HUES48 (cell line): ENCODE measurements around the gene KIF6.

Experiments used
- H3K27ac ChIP-seq: one replicate; pipeline ENCODE4 v1.7.0; 2013; ENCODE audit warnings: low read depth, low read length, inconsistent platforms
- H3K27me3 ChIP-seq: 2 replicates; pipeline ENCODE4 v1.6.1; 2013; ENCODE audit warnings: mild to moderate bottlenecking, low read length; ENCODE audit not compliant: control insufficient read depth, insufficient read depth
- H3K36me3 ChIP-seq: 2 replicates; pipeline ENCODE4 v1.6.1; 2013; ENCODE audit warnings: low read length; ENCODE audit not compliant: control insufficient read depth, insufficient read depth
- H3K4me1 ChIP-seq: 2 replicates; pipeline ENCODE4 v1.6.1; 2013; ENCODE audit warnings: mild to moderate bottlenecking, low read length; ENCODE audit not compliant: control insufficient read depth, insufficient read depth
- H3K4me3 ChIP-seq: 2 replicates; pipeline ENCODE4 v1.5.1; 2013; ENCODE audit warnings: mild to moderate bottlenecking, low read depth, low read length
- H3K9ac ChIP-seq: 2 replicates; pipeline ENCODE4 v1.6.1; 2013; ENCODE audit warnings: mild to moderate bottlenecking, low read depth, low read length, moderate library complexity
- H3K9me3 ChIP-seq: 2 replicates; pipeline ENCODE4 v1.6.1; 2013; ENCODE audit warnings: low read length; ENCODE audit not compliant: control insufficient read depth, insufficient read depth

The KIF6 gene

GRCh38 chr6:39546731-39547130 is 178.5 kb downstream of the KIF6 start:
- H3K36me3 ChIP-seq = no peaks in the 10 kb centered on the region

DNA sequence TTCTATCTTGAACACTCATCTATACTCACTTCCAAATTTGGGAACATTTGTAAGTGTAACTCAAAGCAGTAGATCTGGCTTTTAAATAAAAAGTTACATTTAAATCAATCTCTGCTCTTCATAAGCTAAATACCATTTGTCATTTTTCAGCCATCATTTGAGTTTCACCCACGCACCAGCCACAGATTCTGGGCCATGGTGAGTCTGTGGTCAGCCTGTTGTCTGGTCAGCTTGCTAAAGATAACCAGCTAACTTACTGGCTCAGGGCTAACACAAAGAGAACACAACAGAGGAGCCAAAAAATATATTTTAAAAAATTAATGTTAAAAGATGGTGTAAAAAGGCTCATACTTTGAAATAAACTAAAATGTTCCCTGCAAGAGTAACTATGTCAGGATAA is 181.3 kb downstream of the KIF6 start:
- Histone ChIP-seq H3K4me3 (no peak overlapping the region), H3K27me3 (no peaks in the 10 kb centered on the region), H3K9me3 (no peaks in the 10 kb centered on the region), H3K36me3 (no peaks in the 10 kb centered on the region), H3K27ac (no peak overlapping the region), H3K4me1 (no peaks in the 10 kb centered on the region), H3K9ac (no peak overlapping the region)

More at GRCh38 chr6:39546731-39547130, 178.5 kb downstream of the KIF6 start:
- H3K9me3 ChIP-seq = no peaks in the 10 kb centered on the region
- no peaks in the 10 kb centered on the region for H3K27me3 ChIP-seq
- no peak overlapping the region for H3K9ac ChIP-seq
- no peak overlapping the region for H3K4me3 ChIP-seq
- no peaks in the 10 kb centered on the region; the same call in 1 of the 2 replicates for H3K4me1 ChIP-seq
- H3K27ac ChIP-seq = no peak overlapping the region

- Histone ChIP-seq H3K9ac (no peak overlapping the region), H3K36me3 (no peaks in the 10 kb centered on the region), H3K27ac (no peak overlapping the region), H3K4me1 (no peaks in the 10 kb centered on the region), H3K9me3 (no peaks in the 10 kb centered on the region), H3K4me3 (no peak overlapping the region), H3K27me3 (no peaks in the 10 kb centered on the region)
These were observed 182.1 kb downstream of the KIF6 start for GRCh38 chr6:39543095-39543494.

GRCh38 chr6:39540454-39540853 is 184.8 kb downstream of the KIF6 start:
- H3K9me3 ChIP-seq = no peaks in the 10 kb centered on the region
- H3K27me3 ChIP-seq = no peaks in the 10 kb centered on the region
- no peak overlapping the region for H3K9ac ChIP-seq
- no peak overlapping the region for H3K27ac ChIP-seq
- H3K4me1 ChIP-seq = no peaks in the 10 kb centered on the region
- no peaks in the 10 kb centered on the region for H3K36me3 ChIP-seq
- no peak overlapping the region for H3K4me3 ChIP-seq

DNA sequence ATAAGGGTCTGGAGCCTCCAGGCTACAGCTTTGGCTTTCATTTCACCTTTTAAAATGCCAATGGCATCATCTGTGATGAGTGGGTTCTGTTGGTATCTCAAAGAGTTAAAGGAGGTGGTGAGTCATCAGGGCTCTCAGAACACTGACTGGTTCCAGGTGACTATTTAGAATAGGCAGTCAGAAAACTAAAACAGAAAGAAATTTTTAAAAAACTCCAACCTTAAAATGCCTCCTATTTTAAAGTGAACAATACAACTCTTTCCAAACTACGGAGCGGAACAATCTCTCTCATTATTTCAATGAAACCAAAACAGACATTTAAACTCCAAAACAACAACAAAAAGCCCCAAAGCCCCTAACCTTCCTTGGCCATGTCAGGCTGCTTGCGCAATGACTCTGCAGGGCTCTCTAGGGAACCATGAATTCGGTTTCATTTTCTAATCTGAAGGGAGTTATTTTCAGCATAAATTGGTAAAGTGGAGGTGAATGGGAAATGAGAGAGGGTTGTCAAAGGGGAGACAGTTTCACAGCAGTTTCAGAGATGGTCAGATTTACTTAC is 194.9 kb downstream of the KIF6 start:
- Histone ChIP-seq H3K9me3 (peaks cover 17% of the 10 kb centered on the region), H3K36me3 (no peaks in the 10 kb centered on the region), H3K4me1 (no peaks in the 10 kb centered on the region; the same call in 1 of the 2 replicates), H3K9ac (no peak overlapping the region), H3K27me3 (no peaks in the 10 kb centered on the region), H3K27ac (no peak overlapping the region), H3K4me3 (no peak overlapping the region)

- Histone ChIP-seq H3K27ac (no peak overlapping the region), H3K4me1 (no peaks in the 10 kb centered on the region; the same call in 1 of the 2 replicates), H3K36me3 (no peaks in the 10 kb centered on the region), H3K4me3 (no peak overlapping the region), H3K9me3 (peaks cover 15% of the 10 kb centered on the region), H3K9ac (no peak overlapping the region), H3K27me3 (no peaks in the 10 kb centered on the region)
These were observed 197.2 kb downstream of the KIF6 start for GRCh38 chr6:39527792-39528564.

DNA sequence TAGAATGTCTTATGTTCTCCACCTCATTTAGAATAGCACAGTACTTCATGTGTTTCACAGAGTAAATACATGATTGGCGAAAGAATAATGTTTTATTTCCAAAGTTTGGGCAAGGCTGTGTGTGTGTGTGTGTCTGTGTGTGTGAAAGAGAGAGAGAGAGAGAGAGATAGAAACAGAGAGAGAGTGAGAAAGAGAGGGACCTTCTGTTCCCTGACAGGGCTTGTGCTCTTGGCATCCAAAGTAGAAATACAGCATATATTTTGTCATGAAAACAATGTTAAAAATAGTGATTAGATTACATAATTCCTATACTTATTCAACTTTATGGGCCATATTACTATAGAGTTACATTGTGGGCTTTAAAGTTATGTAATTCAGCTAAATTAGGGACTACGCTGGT is 201.2 kb downstream of the KIF6 start:
- H3K27me3 ChIP-seq = no peaks in the 10 kb centered on the region
- H3K9me3 ChIP-seq = no peaks in the 10 kb centered on the region
- no peak overlapping the region for H3K9ac ChIP-seq
- no peak overlapping the region for H3K27ac ChIP-seq
- H3K4me1 ChIP-seq = no peaks in the 10 kb centered on the region
- no peaks in the 10 kb centered on the region for H3K36me3 ChIP-seq
- H3K4me3 ChIP-seq = no peak overlapping the region

DNA sequence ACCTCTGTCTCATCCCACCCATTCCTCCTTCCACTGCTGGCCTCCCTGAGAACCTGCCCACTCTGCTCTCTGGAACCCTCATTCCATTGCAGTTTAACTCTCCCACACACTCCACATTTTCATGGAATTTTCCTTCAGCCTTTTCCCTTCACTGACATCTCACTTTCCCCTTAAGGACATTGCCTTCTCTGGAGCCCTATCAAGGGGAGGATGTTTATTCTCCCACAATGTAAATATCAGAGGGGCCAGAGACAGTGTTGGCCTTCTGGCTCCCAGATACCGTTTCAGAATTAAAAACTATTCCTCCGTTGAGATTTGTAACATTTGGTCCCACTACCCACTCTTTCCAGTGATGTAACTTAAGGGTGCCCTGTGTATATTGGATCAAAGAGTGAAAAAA is 203.2 kb downstream of the KIF6 start:
- no peaks in the 10 kb centered on the region for H3K4me1 ChIP-seq

GRCh38 chr6:39520916-39521315 is 204.3 kb downstream of the KIF6 start:
- H3K4me3 ChIP-seq = no peak overlapping the region
- no peaks in the 10 kb centered on the region for H3K27me3 ChIP-seq
- H3K9ac ChIP-seq = no peak overlapping the region
- no peaks in the 10 kb centered on the region for H3K9me3 ChIP-seq
- H3K27ac ChIP-seq = no peak overlapping the region
- no peaks in the 10 kb centered on the region for H3K36me3 ChIP-seq
- H3K4me1 ChIP-seq = no peaks in the 10 kb centered on the region

More for the DNA sequence above, 203.2 kb downstream of the KIF6 start:
- H3K4me3 ChIP-seq = no peak overlapping the region
- H3K9ac ChIP-seq = no peak overlapping the region
- H3K27ac ChIP-seq = no peak overlapping the region
- no peaks in the 10 kb centered on the region for H3K36me3 ChIP-seq
- H3K27me3 ChIP-seq = no peaks in the 10 kb centered on the region
- no peaks in the 10 kb centered on the region for H3K9me3 ChIP-seq

DNA sequence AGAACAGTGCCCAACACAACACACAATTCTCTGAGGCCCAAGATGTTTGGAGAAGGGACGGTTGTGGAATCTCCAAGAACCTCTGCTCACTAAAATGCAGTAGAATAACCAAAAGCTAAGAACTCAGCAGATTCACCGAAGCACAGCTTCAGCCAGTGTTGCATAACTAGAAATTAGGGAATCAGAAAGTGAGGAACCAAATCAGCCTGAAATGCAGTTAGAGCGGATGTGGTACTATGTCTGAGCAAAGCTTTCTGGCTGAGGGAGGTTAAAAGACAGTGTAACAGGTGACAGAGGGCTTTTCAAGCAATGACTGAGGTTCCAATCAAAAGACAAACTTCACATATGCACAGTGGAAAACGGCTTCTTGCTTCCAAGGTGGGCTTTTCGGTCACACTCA is 204.8 kb downstream of the KIF6 start:
- no peaks in the 10 kb centered on the region for H3K9me3 ChIP-seq
- no peak overlapping the region for H3K4me3 ChIP-seq
- H3K4me1 ChIP-seq = no peaks in the 10 kb centered on the region
- H3K27me3 ChIP-seq = no peaks in the 10 kb centered on the region
- no peak overlapping the region for H3K27ac ChIP-seq
- H3K9ac ChIP-seq = no peak overlapping the region
- H3K36me3 ChIP-seq = no peaks in the 10 kb centered on the region

- Histone ChIP-seq H3K27me3 (no peaks in the 10 kb centered on the region), H3K9ac (no peak overlapping the region), H3K36me3 (no peaks in the 10 kb centered on the region), H3K4me1 (no peaks in the 10 kb centered on the region), H3K27ac (no peak overlapping the region), H3K9me3 (no peaks in the 10 kb centered on the region), H3K4me3 (no peak overlapping the region)
These were observed 207.0 kb downstream of the KIF6 start for GRCh38 chr6:39518221-39518620.
